ENCODE results near the gene MAPT.
"Not testable (repeated sequence)": the region's sequence is repeated elsewhere in the genome, so short reads cannot be mapped to it uniquely, and the experiment has no call there.

MAPT gene

DNA sequence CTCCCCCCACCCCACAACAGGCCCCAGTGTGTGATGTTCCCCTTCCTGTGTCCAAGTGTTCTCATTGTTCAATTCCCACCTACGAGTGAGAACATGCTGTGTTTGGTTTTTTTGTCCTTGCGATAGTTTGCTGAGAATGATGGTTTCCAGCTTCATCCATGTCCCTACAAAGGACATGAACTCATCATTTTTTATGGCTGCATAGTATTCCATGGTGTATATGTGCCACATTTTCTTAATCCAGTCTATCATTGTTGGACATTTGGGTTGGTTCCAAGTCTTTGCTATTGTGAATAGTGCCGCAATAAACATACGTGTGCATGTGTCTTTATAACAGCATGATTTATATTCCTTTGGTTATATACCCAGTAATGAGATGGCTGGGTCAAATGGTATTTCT is 62.4 kb downstream of the MAPT start:
- DNase-seq: not testable (repeated sequence)

DNA sequence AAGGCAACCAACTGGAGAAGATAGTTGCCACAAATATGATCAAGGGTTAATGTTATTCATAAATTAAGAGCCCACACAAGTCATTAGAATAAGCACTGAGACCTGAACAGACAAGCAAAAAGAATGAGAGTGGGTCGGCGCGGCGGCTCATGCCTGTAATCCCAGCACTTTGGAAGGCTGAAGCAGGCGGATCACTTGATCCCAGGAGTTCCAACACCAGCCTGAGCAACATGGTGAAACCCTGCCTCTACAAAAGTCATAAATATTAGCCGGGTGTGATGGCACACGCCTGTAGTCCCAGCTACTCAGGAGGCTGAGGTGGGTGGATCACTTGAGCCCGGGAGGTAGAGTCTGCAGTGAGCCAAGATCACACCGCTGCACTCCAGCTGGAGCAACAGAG is 64.0 kb downstream of the MAPT start:
- DNase-seq: no peak

DNA sequence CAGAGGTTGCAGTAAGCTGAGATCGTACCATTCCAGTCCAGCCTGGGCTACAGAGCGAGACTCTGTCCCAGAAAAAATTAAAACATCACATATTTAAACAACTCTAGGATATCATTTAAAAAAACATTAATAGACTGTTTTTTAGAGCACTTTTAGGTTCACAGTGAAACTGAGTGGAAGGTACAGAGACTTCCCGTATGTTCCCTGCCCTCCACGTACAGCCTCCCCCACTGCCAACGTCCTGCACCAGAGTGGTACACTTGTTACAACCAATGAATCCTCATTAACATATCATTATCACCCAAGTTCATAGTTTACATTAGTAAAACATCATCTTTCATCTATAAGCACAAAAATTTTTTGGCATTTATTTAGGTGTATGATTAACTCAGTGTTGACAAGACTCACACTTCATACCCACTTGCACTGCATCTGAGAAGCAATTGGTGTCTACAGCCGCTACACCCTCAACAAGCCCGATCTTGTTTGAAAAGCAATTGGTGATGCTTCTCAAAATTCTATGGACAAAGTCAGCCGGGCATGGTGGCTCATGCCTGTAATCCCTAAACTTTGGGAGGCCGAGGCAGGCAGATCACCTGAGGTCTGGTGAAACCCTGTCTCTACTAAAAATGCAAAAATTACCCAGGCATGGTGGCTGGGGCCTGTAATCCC is 64.8 kb downstream of the MAPT start:
- no peak for DNase-seq

DNA sequence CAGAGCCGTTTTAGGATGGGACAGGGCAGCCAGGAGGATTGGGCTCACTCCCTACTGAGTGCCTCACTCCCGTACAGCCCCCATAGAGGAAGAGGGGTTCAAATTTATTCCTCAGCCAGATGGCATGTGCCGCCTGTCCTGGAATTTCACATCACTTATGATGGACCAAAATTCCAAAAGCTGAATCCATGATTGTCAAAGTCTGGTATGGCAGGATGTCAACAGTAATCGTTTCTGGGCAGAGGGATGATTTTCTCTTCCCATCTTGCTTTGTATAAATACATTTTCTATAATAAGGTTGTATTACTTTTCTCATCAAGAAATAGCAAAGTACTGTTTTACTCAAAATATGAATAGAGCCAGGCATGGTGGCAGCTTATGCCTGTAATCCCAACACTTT is 66.0 kb downstream of the MAPT start:
- DNase-seq: no peak

DNA sequence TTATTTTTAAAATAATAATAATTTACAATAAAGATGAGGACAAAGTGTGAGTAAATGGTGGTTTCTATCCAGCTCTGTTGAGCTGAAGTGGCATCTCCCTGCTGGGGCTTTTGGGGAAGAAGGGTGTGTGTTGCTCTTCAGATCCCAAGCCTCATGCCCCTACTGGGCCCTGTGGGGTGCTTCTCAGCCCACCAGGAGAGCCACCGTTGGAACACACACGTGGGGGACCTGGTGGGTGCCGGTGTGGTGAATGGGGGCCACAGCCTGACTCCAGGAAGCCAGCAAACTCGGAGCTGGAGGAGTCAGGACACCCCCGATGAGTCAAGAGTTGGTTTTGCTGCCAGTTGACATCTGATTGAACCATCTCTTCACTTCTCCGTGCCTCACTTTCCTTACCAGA is 66.9 kb downstream of the MAPT start:
- DNase-seq: no peak

DNA sequence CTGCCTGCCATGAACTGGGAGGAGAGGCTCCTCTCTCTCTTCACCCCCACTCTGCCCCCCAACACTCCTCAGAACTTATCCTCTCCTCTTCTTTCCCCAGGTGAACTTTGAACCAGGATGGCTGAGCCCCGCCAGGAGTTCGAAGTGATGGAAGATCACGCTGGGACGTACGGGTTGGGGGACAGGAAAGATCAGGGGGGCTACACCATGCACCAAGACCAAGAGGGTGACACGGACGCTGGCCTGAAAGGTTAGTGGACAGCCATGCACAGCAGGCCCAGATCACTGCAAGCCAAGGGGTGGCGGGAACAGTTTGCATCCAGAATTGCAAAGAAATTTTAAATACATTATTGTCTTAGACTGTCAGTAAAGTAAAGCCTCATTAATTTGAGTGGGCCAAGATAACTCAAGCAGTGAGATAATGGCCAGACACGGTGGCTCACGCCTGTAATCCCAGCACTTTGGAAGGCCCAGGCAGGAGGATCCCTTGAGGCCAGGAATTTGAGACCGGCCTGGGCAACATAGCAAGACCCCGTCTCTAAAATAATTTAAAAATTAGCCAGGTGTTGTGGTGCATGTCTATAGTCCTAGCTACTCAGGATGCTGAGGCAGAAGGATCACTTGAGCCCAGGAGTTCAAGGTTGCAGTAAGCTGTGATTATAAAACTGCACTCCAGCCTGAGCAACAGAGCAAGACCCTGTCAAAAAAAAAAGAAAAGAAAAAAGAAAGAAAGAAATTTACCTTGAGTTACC is 68.0 kb downstream of the MAPT start:
- DNase-seq: no peak

DNA sequence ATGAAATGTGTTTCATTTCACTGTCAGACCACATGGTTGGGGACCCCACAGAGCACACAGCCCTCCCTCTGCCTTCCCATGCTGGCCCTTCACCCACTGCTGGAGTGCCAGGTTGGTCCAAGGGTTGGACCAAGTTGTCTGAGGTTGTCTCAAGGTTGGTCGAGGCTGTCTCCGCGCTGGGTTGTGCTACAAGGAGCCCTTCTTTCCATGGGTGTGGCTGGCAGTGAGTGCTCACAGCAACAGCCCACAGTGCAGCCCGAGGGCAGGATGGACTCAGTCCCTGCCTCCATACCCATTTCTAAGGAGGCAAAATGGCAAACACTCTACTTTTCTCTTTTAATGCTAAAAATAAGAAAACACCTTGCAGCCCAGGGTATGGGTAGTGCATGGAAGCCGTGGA is 68.9 kb downstream of the MAPT start:
- DNase-seq: no peak

DNA sequence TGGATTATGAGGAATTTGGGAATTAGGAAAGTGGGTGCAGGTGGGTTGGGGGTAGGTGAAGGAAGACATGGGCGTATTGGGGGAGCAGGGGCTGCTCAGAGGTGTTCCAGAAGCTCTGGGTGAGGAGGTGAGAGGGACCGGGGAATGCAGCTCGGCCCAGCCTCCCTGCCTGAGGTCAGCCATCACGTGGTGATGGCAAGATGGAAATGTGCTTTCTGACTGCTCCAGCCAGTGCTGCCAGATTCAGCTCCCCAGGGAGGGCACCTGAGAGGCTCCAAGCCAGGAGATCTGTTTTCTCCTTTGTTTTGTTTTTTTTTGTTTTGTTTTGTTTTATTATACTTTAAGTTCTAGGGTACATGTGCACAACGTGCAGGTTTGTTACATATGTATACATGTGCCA is 69.5 kb downstream of the MAPT start:
- no peak for DNase-seq

DNA sequence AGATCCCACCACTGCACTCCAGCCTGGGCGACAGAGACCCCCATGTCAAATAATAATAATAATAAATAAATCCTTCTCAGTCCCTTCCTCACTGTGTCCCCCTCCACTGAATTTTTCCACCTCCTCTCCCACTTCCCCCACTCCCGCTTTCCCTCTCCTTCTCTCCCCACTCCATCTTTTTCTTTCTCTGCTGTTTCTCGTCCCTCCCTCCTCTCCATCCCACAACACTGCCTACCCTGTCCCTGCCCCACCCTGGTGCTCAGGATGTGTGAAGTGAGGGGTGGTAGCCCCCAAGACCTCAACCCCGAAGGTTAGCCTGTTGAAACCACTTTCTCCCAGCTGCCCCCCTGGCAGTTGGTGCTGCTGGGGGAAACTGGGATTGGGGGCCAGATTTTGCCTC is 70.3 kb downstream of the MAPT start:
- no peak for DNase-seq

DNA sequence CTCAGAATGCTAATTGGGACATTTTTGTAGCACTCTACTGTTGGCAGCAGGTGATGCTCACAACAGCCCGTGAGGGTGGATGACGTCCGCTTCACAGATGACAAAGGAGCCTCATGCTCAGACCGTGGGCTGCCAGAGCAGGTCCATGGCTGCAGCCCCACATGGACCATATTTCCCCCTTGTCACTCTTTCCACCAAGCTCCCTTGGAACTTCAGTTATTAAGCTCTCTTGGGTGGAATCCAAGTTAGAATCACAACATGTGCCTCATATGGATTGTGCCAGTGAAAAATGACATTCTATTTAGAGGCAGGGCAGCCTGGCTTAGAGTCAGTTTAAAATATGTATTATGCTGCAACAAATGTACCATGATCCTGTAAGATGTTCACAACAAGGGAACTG is 71.5 kb downstream of the MAPT start:
- no peak for DNase-seq

DNA sequence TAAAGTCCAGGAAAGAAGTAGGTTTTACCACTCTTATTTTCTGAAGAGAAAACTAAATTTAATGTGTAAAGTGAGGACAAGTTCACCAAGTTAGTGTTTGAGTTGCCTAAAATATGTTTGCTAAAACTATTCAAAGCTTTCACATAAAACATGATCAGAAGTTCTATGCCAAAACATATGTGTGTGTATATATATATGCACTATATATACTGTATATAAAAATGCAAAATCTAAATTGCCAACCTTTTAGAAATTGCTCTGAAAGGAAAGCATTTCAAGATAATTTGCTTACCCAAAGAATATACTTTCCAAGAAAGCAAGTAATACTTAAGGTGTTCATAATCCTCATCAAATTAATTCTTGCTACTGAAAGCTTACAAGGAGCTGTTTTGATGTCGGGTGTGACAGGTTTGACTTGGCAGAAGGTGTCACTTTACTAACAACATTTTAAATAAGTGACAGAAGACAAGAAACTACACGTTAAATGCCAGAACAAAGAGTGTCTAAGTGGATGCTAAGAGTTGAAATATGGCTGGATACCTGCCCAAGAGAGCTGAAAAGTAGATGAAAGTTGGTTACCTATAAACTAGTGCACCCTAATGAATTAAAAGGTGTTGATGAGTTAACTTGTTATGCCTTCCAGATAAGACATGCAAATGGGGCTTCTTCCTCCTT is 72.4 kb downstream of the MAPT start:
- DNase-seq: no peak

DNA sequence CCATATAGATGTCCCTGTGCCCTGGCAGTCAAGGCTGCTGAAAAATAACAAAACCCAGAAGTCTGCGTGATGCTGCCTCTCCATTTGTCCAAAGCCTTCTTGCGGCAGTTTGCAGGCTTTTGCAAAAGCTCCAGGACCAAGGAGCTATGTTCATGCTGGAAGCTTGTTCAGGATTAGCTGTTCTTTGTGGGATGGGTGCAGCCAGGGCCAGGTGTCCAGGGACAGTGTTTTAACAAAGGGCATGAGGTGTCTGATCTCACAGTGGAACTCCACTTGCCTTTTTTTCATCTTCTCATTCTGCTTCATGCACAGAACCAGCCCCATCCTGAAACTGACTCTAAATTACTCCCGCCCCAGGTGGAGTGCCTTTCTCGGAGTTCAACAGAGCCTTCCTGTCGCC is 73.0 kb downstream of the MAPT start:
- no peak for DNase-seq

DNA sequence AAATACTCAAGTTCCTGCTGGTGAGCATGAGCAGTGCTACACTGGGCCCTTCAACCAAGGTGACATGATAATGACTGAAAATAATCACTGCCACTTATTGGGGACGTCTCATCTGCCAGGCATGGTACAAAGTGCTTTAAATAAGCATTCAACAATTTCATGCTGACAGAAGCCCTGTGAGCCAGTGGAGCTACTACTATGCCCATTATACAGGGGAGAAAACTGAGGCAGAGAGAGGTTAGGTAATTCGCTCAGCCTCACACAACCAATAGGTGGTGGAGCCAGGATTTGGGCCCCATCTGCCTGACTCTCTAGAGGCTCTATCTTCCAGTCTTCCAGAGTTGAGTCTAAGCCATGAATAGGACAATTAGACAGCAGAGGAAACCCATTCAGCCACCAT is 74.4 kb downstream of the MAPT start:
- no peak for DNase-seq

DNA sequence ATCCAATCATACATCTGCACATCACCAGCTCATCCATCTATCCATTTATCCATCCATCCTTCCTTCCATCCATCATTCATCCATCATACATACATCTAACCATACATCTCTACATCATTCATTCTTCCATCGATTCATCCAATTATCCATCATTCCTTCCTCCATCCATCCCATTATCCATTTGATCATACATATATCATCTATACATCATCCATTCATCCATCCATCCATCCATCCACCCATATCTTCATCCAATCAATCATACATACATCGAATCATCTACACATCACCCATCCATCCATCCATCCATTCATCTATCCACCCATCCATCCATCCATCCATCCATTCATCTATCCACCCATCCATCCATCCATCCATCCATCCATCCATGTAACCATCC is 75.4 kb downstream of the MAPT start:
- no peak for DNase-seq

DNA sequence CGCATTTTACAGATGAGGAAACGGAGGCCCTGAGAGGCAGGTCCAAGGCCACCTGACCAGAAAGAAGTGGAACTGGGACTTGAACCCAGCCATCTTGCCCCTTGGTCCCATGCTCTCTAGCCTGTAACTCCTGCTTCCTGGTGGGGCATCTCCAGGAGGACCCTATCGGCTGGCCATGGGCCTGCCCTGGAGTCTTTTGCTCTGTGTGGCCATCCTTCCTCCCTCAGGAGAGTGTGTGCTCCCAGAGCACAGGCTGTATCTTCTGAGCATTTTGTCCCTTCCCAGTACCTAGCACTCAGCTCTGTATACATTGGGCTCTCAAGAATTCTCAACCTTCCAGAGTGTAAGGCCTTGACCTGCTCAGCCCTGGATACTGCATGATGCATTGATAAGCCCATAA is 76.3 kb downstream of the MAPT start:
- DNase-seq: no peak

DNA sequence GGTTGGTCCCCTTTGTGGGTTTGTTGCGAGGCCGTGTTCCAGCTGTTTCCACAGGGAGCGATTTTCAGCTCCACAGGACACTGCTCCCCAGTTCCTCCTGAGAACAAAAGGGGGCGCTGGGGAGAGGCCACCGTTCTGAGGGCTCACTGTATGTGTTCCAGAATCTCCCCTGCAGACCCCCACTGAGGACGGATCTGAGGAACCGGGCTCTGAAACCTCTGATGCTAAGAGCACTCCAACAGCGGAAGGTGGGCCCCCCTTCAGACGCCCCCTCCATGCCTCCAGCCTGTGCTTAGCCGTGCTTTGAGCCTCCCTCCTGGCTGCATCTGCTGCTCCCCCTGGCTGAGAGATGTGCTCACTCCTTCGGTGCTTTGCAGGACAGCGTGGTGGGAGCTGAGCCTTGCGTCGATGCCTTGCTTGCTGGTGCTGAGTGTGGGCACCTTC is 77.4 kb downstream of the MAPT start:
- no peak for DNase-seq

DNA sequence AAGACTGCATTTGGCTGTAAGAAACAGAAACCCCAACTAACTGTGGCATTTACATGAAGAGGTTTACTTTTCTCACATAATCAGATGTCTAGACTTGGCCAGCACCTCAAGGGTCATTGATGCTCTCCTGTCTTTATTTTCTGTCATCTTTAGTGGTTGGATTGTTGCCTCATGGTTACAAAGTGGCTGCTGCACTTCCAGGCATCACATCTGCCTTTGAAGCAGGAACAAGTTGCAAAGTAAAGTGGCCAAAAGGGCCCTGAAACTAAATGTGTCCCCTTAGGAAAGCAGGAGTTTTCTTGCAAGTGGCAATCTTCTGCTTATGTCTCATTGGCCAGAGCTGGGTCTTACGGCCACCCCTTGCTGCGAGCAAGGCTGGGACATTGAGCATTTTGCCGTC is 78.2 kb downstream of the MAPT start:
- no peak for DNase-seq

DNA sequence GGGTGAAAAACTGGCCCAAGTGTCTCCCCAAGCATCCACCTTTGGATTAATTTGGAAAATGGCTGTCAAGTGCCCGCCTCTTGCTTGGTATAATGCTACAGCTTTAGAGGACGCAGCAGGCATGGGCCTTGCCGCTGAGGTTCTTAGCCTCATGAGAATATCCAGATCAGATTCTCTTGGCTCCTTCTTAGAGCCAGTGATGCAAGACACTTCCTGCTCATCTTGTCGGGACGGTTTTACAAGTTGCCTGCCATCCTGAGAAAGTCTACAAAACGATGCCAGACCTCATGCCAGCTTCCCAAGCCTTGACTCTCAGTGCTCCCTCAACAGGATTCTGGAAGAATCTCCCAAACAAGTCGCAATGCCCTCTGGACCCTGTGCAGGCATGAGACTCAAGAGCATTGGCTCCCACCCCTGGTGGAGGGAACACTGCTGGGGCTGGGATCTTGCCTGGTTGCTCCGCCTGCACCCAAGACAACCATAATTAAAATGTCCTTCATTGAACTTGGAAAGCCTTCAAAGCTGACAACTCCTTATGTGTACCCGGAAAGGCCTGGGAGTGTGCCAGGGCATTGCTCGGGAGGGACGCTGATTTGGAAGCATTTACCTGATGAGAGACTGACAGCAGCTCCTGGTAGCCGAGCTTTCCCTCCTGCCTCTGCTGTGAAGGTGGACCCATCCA is 78.9 kb downstream of the MAPT start:
- no peak for DNase-seq

DNA sequence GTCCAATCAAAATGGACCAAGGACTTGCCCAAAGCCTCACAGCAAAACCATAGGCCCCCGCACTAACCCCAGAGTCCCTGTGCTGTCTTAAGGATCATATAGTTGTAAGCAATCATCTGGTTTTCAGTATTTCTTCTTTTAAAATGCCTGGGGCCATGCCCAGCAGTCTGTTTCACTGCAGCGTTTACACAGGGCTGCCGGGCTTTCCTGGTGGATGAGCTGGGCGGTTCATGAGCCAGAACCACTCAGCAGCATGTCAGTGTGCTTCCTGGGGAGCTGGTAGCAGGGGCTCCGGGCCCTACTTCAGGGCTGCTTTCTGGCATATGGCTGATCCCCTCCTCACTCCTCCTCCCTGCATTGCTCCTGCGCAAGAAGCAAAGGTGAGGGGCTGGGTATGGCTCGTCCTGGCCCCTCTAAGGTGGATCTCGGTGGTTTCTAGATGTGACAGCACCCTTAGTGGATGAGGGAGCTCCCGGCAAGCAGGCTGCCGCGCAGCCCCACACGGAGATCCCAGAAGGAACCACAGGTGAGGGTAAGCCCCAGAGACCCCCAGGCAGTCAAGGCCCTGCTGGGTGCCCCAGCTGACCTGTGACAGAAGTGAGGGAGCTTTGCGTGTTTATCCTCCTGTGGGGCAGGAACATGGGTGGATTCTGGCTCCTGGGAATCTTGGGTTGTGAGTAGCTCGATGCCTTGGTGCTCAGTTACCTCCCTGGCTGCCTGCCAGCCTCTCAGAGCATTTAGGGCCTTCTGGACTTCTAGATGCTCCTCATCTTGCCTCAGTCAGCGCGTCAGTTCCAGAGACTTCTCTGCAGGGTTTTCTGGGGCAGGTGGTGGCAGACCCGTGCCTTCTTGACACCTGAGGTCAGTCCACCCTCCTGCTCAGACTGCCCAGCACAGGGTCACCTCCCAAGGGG is 79.8 kb downstream of the MAPT start:
- DNase-seq: no peak

DNA sequence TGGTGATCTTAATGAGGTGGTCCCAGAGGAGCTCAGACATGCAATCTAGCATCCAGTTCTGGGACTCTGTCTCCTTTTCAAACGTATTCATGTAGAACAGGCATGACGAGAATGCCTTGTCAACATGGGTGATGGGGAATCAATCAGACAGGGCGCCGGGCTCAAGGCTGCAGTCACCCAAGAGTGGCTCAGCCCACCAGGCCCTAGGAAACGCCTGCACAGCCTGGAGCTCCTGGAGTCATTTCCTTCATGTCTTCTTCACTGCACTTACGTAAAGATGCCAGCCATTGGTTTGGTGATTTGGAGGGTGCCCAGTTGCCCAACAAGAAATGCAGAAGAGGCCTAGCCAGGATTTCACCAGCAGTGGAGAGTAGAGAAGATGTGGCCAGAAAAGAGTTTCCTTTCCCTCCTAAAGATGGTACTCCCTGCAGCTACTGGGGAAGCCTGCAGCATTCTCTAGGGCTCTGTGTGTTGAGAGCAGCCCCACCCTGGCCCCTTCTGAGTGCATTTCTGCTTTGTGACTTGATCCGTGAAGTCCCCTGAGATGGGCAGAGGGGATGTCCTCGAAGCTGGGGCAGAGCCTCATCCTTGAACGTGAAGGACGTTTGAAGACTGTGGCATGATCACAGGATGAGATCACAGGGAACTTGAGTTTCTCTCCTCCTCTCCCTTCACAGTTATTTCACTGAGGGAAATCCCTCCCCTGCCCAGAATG is 80.7 kb downstream of the MAPT start:
- DNase-seq: no peak

DNA sequence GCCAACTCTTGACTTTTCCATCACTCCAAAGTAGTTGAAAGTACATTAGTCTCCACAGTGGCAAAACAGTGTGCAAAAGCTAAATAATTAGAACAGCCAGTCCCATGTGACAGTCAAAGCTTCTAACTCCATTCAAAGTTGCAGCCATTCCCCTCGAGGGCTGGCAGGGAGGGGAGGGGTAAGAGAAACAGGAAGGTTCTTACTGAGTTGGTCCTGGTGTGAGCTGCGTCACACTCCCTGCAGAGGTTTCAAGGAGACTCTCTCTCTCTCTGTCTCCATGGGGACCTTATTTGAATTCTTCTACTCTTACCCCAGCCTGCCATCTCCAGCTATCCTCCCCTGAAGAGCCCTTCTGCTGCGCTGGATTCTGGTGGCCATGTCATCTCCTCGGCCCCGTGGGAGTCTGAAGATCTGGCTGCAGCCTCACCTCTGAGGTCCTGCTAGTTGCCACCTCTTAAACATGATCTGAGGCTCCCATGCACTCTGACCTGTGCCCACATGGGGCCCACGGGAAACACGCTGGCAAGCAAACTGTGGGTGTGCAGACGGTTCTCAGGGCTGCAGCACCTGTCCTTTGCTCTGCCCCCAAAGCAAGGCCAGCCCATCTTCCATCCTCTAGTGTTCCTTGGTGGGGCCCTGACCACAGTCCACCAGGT is 81.4 kb downstream of the MAPT start:
- no peak for DNase-seq
